BE2C (cell line): ENCODE results near the gene MKKS.

ENCODE experiments used
- DNase-seq: peaks from one replicate; pipeline ENCODE4 v3.0.0-alpha.2; 2020
- H3K27me3 ChIP-seq: fragments of 250-450 bp; sonication (Bioruptor Pico); 2 replicates; pipeline ENCODE4 v1.5.1; 2020; ENCODE audit warnings: mild to moderate bottlenecking
- H3K36me3 ChIP-seq: fragments of 250-450 bp; sonication (Bioruptor Pico); 2 replicates; pipeline ENCODE4 v1.5.1; 2020; ENCODE audit warnings: mild to moderate bottlenecking
- H3K4me1 ChIP-seq: fragments of 250-450 bp; sonication (Bioruptor Pico); 2 replicates; pipeline ENCODE4 v1.5.1; 2020
- H3K4me3 ChIP-seq: 2 replicates; pipeline ENCODE4 v1.5.1; 2011; ENCODE audit warnings: low read depth, low read length
- H3K9me3 ChIP-seq: fragments of 250-450 bp; sonication (Bioruptor Pico); 2 replicates; pipeline ENCODE4 v1.5.1; 2020
- TF ChIP-seq, protein P1 (sequence below): IDR thresholded peaks from 2 replicates; pipeline ENCODE4 v1.5.1; 2012; ENCODE audit warnings: mild to moderate bottlenecking, low read depth, low read length

Gene MKKS

DNA sequence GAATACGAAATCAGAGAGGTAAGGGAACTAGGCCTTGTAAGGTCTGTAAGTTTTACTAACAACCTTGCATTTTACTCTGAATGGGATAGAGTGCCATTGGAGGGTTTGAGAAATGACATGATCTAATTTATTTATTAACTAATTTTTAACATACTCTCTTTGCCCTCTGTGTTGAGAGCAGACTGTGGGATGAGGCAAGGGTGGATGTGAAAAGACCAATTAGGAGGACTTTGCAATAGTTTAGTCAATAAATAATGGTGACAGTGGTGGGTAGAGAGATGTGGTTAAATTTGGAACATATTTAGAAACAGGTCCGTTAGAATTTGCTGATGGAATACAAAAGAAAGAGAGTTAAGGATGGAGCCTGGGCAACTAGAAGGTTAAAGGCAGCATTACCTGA, 60.0 kb downstream of the MKKS start:
- H3K4me1 ChIP-seq = no peaks in the 10 kb centered on the region
- no peak for DNase-seq
- H3K36me3 ChIP-seq = no peaks in the 10 kb centered on the region
- H3K9me3 ChIP-seq = no peaks in the 10 kb centered on the region
- no peaks in the 10 kb centered on the region for H3K27me3 ChIP-seq
- TF ChIP-seq, protein P1, sequence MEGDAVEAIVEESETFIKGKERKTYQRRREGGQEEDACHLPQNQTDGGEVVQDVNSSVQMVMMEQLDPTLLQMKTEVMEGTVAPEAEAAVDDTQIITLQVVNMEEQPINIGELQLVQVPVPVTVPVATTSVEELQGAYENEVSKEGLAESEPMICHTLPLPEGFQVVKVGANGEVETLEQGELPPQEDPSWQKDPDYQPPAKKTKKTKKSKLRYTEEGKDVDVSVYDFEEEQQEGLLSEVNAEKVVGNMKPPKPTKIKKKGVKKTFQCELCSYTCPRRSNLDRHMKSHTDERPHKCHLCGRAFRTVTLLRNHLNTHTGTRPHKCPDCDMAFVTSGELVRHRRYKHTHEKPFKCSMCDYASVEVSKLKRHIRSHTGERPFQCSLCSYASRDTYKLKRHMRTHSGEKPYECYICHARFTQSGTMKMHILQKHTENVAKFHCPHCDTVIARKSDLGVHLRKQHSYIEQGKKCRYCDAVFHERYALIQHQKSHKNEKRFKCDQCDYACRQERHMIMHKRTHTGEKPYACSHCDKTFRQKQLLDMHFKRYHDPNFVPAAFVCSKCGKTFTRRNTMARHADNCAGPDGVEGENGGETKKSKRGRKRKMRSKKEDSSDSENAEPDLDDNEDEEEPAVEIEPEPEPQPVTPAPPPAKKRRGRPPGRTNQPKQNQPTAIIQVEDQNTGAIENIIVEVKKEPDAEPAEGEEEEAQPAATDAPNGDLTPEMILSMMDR = no peak
- H3K4me3 ChIP-seq = no peak overlapping the region

DNA sequence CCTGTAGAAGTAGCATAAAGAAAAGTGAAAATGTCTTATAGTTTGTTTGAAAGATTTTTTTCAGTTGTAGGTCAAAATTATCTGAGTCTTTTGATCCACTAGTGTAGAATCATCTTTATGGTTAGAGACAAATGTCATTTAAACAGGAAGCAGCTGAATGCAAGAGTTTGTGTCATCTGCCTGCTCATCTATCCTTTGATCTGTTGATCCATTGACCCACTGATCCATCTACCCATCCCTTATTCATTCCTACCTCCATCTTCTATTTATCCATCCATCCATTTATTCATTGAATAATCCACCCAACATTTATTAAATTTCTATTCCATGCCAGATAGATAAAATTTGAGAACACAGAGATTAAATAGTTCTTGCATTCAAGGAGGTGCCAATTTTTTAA, 62.6 kb downstream of the MKKS start:
- Histone ChIP-seq H3K4me1 (no peaks in the 10 kb centered on the region), H3K27me3 (no peaks in the 10 kb centered on the region), H3K36me3 (no peaks in the 10 kb centered on the region), H3K4me3 (no peak overlapping the region), H3K9me3 (no peaks in the 10 kb centered on the region)
- DNase-seq = no peak
- TF ChIP-seq, protein P1 = no peak

DNA sequence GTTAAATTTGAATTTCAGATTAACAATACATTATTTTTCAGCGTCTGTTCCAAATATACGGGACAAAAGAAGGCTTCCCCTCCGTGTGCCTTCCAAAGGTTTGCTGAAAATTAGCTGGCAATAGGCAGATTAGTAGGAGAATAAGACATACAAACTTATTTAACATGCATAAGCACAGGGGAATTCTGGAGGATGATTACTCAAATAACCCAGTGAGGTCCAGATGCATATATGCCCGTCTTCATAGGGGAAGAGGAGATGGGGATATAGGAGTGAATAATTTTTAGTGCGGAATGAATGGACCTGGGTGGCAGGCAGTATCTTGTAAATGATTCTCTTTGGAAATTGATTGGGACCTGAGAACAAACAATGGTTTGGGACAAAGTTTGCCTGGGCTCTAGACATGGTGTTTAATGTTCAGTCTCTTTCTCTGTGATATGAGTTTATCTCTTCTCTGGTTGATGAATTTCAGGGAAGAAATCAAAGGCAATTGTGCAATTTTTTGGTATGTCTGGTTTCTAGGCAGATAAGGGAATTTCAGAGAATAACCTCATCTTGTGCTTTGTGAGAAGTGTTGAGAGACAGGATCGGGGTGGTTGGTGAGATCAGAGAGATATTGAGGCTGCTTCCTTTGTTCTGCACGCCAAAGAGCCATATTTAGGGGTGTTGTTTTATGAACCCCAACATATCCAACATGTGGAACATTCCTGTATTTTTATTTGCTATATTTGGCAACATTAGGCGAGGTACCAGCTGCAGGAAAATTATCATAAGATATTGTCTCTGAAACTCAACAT, 63.7 kb downstream of the MKKS start:
- DNase-seq = no peak
- TF ChIP-seq, protein P1 = no peak
- H3K27me3 ChIP-seq = no peaks in the 10 kb centered on the region
- H3K4me1 ChIP-seq = no peaks in the 10 kb centered on the region
- no peak overlapping the region for H3K4me3 ChIP-seq
- H3K9me3 ChIP-seq = no peaks in the 10 kb centered on the region
- no peaks in the 10 kb centered on the region for H3K36me3 ChIP-seq

DNA sequence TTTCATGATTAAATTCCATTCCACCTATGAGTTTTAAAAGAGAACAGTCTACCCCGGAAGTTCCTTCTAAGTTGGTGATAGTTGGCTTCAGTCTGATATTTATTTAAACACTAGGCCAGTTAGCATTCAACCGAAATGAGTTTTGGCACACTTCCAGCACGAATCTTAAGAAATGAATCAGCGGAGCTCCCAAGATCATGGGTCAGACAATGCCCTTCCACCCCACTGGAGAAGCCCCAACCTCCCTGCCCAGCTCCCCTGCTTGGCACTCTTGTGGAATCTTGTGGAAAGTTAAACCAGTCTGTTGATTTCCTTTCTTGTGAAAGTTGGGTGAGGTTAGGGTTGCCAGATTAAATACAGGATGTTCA, 64.3 kb downstream of the MKKS start:
- Histone ChIP-seq H3K4me1 (no peaks in the 10 kb centered on the region), H3K4me3 (no peak overlapping the region), H3K27me3 (no peaks in the 10 kb centered on the region), H3K9me3 (no peaks in the 10 kb centered on the region), H3K36me3 (no peaks in the 10 kb centered on the region)
- no peak for DNase-seq
- TF ChIP-seq, protein P1 = no peak

DNA sequence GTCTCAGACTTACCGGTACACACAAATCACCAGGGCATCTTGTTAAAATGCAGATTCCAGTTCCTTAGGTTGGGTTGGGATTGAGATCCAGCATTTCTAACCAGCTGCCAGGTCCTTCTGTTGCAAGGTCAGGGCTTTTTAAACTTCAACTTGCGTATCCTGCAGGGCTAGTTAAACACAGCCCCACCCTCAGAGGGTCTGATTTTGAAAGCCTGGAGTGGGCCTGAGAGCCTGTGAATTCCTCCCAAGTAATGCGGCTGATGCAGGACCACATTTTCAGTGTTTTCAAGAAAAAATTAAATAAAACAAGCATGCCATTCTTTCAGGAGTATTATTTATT, 65.3 kb downstream of the MKKS start:
- Histone ChIP-seq H3K27me3 (no peaks in the 10 kb centered on the region), H3K4me1 (no peaks in the 10 kb centered on the region), H3K9me3 (no peaks in the 10 kb centered on the region), H3K36me3 (no peaks in the 10 kb centered on the region), H3K4me3 (no peak overlapping the region)
- TF ChIP-seq, protein P1 = no peak
- no peak for DNase-seq

DNA sequence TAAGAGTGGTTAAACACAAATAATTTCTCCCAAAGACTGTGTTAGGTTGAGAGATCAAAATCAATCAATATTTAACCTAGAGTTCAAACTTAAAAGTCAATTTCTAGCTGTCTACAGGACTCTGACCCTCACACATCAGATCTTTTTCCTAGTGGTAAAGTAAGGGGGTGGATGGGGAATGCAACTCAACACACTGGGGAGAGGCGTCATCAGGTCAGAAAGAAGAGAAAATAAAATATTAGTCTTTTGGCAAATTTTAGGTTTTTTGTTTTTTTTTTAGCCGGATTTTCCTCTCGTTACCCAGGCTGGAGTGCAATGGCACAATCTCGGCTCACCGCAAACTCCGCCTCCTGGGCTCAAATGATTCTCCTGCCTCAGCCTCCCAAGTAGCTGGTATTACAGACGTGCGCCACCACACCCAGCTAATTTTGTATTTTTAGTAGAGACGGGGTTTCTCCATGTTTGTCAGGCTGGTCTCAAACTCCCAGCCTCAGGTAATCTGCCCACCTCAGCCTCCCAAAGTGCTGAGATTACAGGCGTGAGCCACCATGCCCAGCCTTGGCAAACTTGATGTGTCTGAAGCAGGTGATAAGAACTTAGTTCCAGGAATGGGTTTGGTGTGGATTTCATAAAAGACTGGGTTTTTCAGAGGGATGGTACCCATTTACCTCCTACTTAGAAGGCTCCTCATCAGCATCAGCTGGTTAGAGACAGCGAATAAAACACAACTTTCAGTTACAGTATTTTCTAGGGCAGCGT, 65.9 kb downstream of the MKKS start:
- Histone ChIP-seq H3K36me3 (no peaks in the 10 kb centered on the region), H3K9me3 (no peaks in the 10 kb centered on the region), H3K4me1 (no peaks in the 10 kb centered on the region), H3K27me3 (no peaks in the 10 kb centered on the region), H3K4me3 (no peak overlapping the region)
- DNase-seq = no peak
- TF ChIP-seq, protein P1 = no peak
